H9 (cell line): ENCODE measurements around the gene CRISPLD2. TPM values are rescaled to one million over a fixed set of nuclear protein-coding genes. Genes with fewer than 3 reads are reported as not detected.

Experiments
- DNase-seq: peaks from one replicate; pipeline ENCODE4 v3.0.0-alpha.2; 2017
- H2AFZ ChIP-seq: one replicate; pipeline ENCODE4 v1.6.1; 2013; ENCODE audit warnings: mild to moderate bottlenecking, low read length, control low read depth, moderate library complexity
- H2AK5ac ChIP-seq: 2 replicates; pipeline ENCODE4 v1.6.1; 2013; ENCODE audit warnings: low read length, control low read depth, mixed read lengths; ENCODE audit not compliant: insufficient read length
- H2BK120ac ChIP-seq: one replicate; pipeline ENCODE4 v1.6.1; 2013; ENCODE audit warnings: low read depth, mild to moderate bottlenecking, low read length, control low read depth, inconsistent platforms; ENCODE audit not compliant: poor library complexity, severe bottlenecking
- H2BK12ac ChIP-seq: 2 replicates; pipeline ENCODE4 v1.6.1; 2013; ENCODE audit warnings: low read length, control low read depth, mixed read lengths, low read depth; ENCODE audit not compliant: insufficient read length
- H2BK15ac ChIP-seq: 2 replicates; pipeline ENCODE4 v1.6.1; 2013; ENCODE audit warnings: low read depth, low read length, control low read depth
- H2BK20ac ChIP-seq: one replicate; pipeline ENCODE4 v1.6.1; 2013; ENCODE audit warnings: low read depth, mild to moderate bottlenecking, low read length, control low read depth, inconsistent platforms; ENCODE audit not compliant: poor library complexity, severe bottlenecking
- H2BK5ac ChIP-seq: 2 replicates; pipeline ENCODE4 v1.6.1; 2013; ENCODE audit warnings: low read length, control low read depth, mixed read lengths; ENCODE audit not compliant: insufficient read length
- H3K14ac ChIP-seq: 2 replicates; pipeline ENCODE4 v1.6.1; 2013; ENCODE audit warnings: low read length, control low read depth; ENCODE audit not compliant: insufficient read depth
- H3K18ac ChIP-seq: 2 replicates; pipeline ENCODE4 v1.6.1; 2013; ENCODE audit warnings: low read depth, mild to moderate bottlenecking, mixed read lengths, low read length, control low read depth; ENCODE audit not compliant: insufficient read length
- H3K23ac ChIP-seq: 2 replicates; pipeline ENCODE4 v1.6.1; 2013; ENCODE audit warnings: low read length, control low read depth, mixed read lengths, low read depth; ENCODE audit not compliant: insufficient read length
- H3K23me2 ChIP-seq: 2 replicates; pipeline ENCODE4 v1.6.1; 2013; ENCODE audit warnings: low read depth, mild to moderate bottlenecking, mixed read lengths, low read length, control low read depth; ENCODE audit not compliant: insufficient read length, poor library complexity, severe bottlenecking
- H3K27ac ChIP-seq: 2 replicates; pipeline ENCODE4 v1.5.1; 2013; ENCODE audit warnings: low read length, control low read depth, mixed read lengths, low read depth; ENCODE audit not compliant: insufficient read length
- H3K27me3 ChIP-seq: 2 replicates; pipeline ENCODE4 v1.6.1; 2013; ENCODE audit warnings: low read length, control low read depth, inconsistent platforms; ENCODE audit not compliant: insufficient read depth
- H3K4ac ChIP-seq: 2 replicates; pipeline ENCODE4 v1.6.1; 2013; ENCODE audit warnings: low read depth, mild to moderate bottlenecking, control low read depth, inconsistent platforms, low read length, moderate library complexity
- H3K4me1 ChIP-seq: 2 replicates; pipeline ENCODE4 v1.6.1; 2013; ENCODE audit warnings: low read length, control low read depth, inconsistent platforms; ENCODE audit not compliant: insufficient read depth
- H3K4me2 ChIP-seq: 2 replicates; pipeline ENCODE4 v1.6.1; 2013; ENCODE audit warnings: low read length, control low read depth, mixed read lengths; ENCODE audit not compliant: insufficient read length, insufficient read depth
- H3K56ac ChIP-seq: 2 replicates; pipeline ENCODE4 v1.6.1; 2013; ENCODE audit warnings: low read depth, mild to moderate bottlenecking, mixed read lengths, low read length, control low read depth; ENCODE audit not compliant: insufficient read length
- H3K79me1 ChIP-seq: 2 replicates; pipeline ENCODE4 v1.6.1; 2013; ENCODE audit warnings: low read depth, mild to moderate bottlenecking, moderate library complexity, low read length, control low read depth, inconsistent platforms; ENCODE audit not compliant: insufficient read depth, poor library complexity, severe bottlenecking
- H3K79me2 ChIP-seq: 2 replicates; pipeline ENCODE4 v1.6.1; 2013; ENCODE audit warnings: low read length, control low read depth, inconsistent platforms; ENCODE audit not compliant: insufficient read depth
- H3K9ac ChIP-seq: 2 replicates; pipeline ENCODE4 v1.6.1; 2013; ENCODE audit warnings: low read length, control low read depth, mixed read lengths; ENCODE audit not compliant: insufficient read length; ENCODE audit errors: extremely low read depth
- H3K9me3 ChIP-seq: one replicate; pipeline ENCODE4 v1.6.1; 2013; ENCODE audit warnings: low read depth, low read length, inconsistent platforms; ENCODE audit not compliant: control insufficient read depth
- H3T11ph ChIP-seq: one replicate; pipeline ENCODE4 v1.6.1; 2013; ENCODE audit warnings: mild to moderate bottlenecking, low read length, control low read depth, inconsistent platforms
- H4K20me1 ChIP-seq: one replicate; pipeline ENCODE4 v1.6.1; 2013; ENCODE audit not compliant: control insufficient read depth, insufficient read length, insufficient read depth
- H4K5ac ChIP-seq: 2 replicates; pipeline ENCODE4 v1.6.1; 2013; ENCODE audit warnings: low read depth, mild to moderate bottlenecking, mixed read lengths, low read length, control low read depth; ENCODE audit not compliant: insufficient read length
- H4K8ac ChIP-seq: replicated peaks from 2 replicates; pipeline ENCODE4 v1.6.1; 2013; ENCODE audit warnings: low read length, control low read depth, mixed read lengths, low read depth; ENCODE audit not compliant: insufficient read length
- H4K91ac ChIP-seq: 2 replicates; pipeline ENCODE4 v1.6.1; 2013; ENCODE audit warnings: low read depth, mild to moderate bottlenecking, moderate library complexity, mixed read lengths, low read length, control low read depth; ENCODE audit not compliant: insufficient read length
- H3K27ac Mint-ChIP-seq, 3 experiments: 2 replicates in 2 of 3; 3 replicates in 1 of 3; pipeline ENCODE4 v1.8.0; 2020 to 2021; ENCODE audit warnings: mixed read lengths in 3 of 3, mild to moderate bottlenecking in 1 of 3, moderate library complexity in 1 of 3
- H3K27me3 Mint-ChIP-seq: 2 replicates; pipeline ENCODE4 v1.8.0; 2021; ENCODE audit warnings: low read depth, mild to moderate bottlenecking, moderate library complexity, mixed read lengths
- H3K36me3 Mint-ChIP-seq, 3 experiments: 2 replicates in 2 of 3; 3 replicates in 1 of 3; pipeline ENCODE4 v1.8.0; 2020 to 2021; ENCODE audit warnings: low read depth in 3 of 3, mixed read lengths in 3 of 3; ENCODE audit not compliant: insufficient read depth in 1 of 3
- H3K4me1 Mint-ChIP-seq, 2 experiments: 2 replicates each; pipeline ENCODE4 v1.8.0; 2020; ENCODE audit warnings: mixed read lengths in 2 of 2
- H3K4me3 Mint-ChIP-seq, 2 experiments: 2 replicates in 1 of 2; 3 replicates in 1 of 2; pipeline ENCODE4 v1.8.0; 2020 to 2021; ENCODE audit warnings: mild to moderate bottlenecking in 2 of 2, mixed read lengths in 2 of 2, moderate library complexity in 1 of 2
- H3K9me3 Mint-ChIP-seq, 2 experiments: 2 replicates in 1 of 2; 3 replicates in 1 of 2; pipeline ENCODE4 v1.8.0; 2020; ENCODE audit warnings: mild to moderate bottlenecking in 2 of 2, mixed read lengths in 2 of 2, moderate library complexity in 1 of 2
- WGBS: extraction: QIAGEN DNeasy Blood & Tissue Kit; methylation state at CpG from one replicate; pipeline ENCODE4 v1.1.7; 2013; ENCODE audit warnings: missing lambda C conversion rate, low lambda C conversion rate, mixed read lengths; ENCODE audit not compliant: insufficient read length; ENCODE audit errors: extremely low coverage; 5-methylcytosine and 5-hydroxymethylcytosine counted together
- total RNA-seq: library from RNA; stranded (reverse); gene quantifications from 2 replicates; pipeline ENCODE4 v1.2.1, GENCODE V29; 2021
- TF ChIP-seq, protein P1 (sequence below): fragments of 200-600 bp; sonication (generic); conservative IDR thresholded peaks from 3 replicates; pipeline ENCODE4 v1.8.0; 2021; ENCODE audit warnings: antibody characterized with exemption, mild to moderate bottlenecking

CRISPLD2 gene
- total RNA-seq, 1 experiment from 2014 or later = 2.3 TPM

DNA sequence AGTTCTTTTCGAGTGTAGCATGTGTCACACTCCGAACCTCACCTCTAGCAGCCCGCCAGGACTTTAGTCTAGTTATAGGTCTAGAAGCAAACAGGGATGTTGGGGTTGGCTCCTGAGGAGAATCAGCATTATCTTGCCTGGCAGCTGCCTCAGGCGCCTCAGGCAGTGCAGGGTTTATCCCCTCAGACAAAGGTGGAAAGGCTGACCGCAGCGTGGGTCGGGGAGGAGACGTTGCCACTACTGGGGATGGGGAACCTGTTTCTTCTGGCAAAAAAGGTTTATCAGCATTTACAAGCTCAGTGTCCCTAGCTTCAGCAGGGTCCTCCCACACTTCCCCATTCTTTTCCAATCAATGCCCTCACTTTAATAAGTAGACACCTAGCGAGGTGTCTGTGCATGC, 40.6 kb downstream of the CRISPLD2 start:
- no peaks in the 10 kb centered on the region for H3K79me2 ChIP-seq
- H2BK15ac ChIP-seq = no peak overlapping the region
- H2BK5ac ChIP-seq = no peak overlapping the region
- no peak overlapping the region for H2BK120ac ChIP-seq
- no peaks in the 10 kb centered on the region for H3K79me1 ChIP-seq
- Mint-ChIP-seq H3K36me3 (peaks cover 8 to 16% (median 11%) of the 10 kb centered on the region in 3 experiments), H3K27me3 (peaks cover 6% of the 10 kb centered on the region; the same call in 1 of the 2 replicates), H3K4me3 (no peak overlapping the region), H3K4me1 (no peaks in the 10 kb centered on the region), H3K9me3 (peaks cover 13 to 14% of the 10 kb centered on the region in 2 experiments), H3K27ac (no peak overlapping the region)
- no CpG with 5 or more reads among the region's 9 CpGs for WGBS
- H2BK12ac ChIP-seq = no peak overlapping the region
- no peak overlapping the region for H3K9ac ChIP-seq
- no peaks in the 10 kb centered on the region for H3K9me3 ChIP-seq
- H3K4me2 ChIP-seq = no peak overlapping the region
- no peak overlapping the region for H2AK5ac ChIP-seq
- no peaks in the 10 kb centered on the region for H3K4me1 ChIP-seq
- no peak overlapping the region for H4K91ac ChIP-seq
- H3K4ac ChIP-seq = no peak overlapping the region
- no peak overlapping the region for H3K27ac ChIP-seq
- no peak overlapping the region for H3K18ac ChIP-seq
- no peaks in the 10 kb centered on the region for H3K23me2 ChIP-seq
- no peaks in the 10 kb centered on the region for H3K27me3 ChIP-seq
- no peak overlapping the region for H2AFZ ChIP-seq
- H2BK20ac ChIP-seq = no peak overlapping the region
- TF ChIP-seq, protein P1, sequence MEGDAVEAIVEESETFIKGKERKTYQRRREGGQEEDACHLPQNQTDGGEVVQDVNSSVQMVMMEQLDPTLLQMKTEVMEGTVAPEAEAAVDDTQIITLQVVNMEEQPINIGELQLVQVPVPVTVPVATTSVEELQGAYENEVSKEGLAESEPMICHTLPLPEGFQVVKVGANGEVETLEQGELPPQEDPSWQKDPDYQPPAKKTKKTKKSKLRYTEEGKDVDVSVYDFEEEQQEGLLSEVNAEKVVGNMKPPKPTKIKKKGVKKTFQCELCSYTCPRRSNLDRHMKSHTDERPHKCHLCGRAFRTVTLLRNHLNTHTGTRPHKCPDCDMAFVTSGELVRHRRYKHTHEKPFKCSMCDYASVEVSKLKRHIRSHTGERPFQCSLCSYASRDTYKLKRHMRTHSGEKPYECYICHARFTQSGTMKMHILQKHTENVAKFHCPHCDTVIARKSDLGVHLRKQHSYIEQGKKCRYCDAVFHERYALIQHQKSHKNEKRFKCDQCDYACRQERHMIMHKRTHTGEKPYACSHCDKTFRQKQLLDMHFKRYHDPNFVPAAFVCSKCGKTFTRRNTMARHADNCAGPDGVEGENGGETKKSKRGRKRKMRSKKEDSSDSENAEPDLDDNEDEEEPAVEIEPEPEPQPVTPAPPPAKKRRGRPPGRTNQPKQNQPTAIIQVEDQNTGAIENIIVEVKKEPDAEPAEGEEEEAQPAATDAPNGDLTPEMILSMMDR = no peak
- no peak overlapping the region for H3K23ac ChIP-seq
- no peak overlapping the region for H3K56ac ChIP-seq
- no peak overlapping the region for H4K5ac ChIP-seq
- H4K8ac ChIP-seq = no peak overlapping the region
- no peaks in the 10 kb centered on the region for H4K20me1 ChIP-seq
- no peak overlapping the region for H3T11ph ChIP-seq
- DNase-seq = no peak
- H3K14ac ChIP-seq = no peak overlapping the region
